ACC112 (cell line): ENCODE data around the gene TIGD6.
"Not testable (repeated sequence)": the region's sequence is repeated elsewhere in the genome, so short reads cannot be mapped to it uniquely, and the experiment has no call there.

Source experiments
- H2AFZ ChIP-seq: fragments of 200-600 bp; sonication (generic); one replicate; pipeline ENCODE4 v1.6.0; 2017; ENCODE audit warnings: antibody characterized with exemption, low read length; ENCODE audit not compliant: unreplicated experiment
- H3K27ac ChIP-seq: fragments of 200-600 bp; sonication (generic); 2 replicates; pipeline ENCODE4 v1.5.1; 2014; ENCODE audit warnings: low read depth, mild to moderate bottlenecking, antibody characterized with exemption, low read length, moderate library complexity
- H3K27me3 ChIP-seq: fragments of 200-600 bp; sonication (generic); 2 replicates; pipeline ENCODE4 v1.6.1; 2014; ENCODE audit warnings: mild to moderate bottlenecking, antibody characterized with exemption, low read length, moderate library complexity, mixed read lengths; ENCODE audit not compliant: insufficient read depth
- H3K36me3 ChIP-seq: fragments of 200-600 bp; sonication (generic); 2 replicates; pipeline ENCODE4 v1.6.1; 2016; ENCODE audit warnings: mild to moderate bottlenecking, antibody characterized with exemption, low read length, moderate library complexity, mixed read lengths; ENCODE audit not compliant: insufficient read depth
- H3K4me1 ChIP-seq: fragments of 200-600 bp; sonication (generic); one replicate; pipeline ENCODE4 v1.6.1; 2016; ENCODE audit warnings: low read length, mixed read lengths; ENCODE audit not compliant: insufficient read depth, unreplicated experiment, control insufficient read depth
- H3K4me3 ChIP-seq: fragments of 200-600 bp; sonication (generic); 2 replicates; pipeline ENCODE4 v1.5.1; 2014; ENCODE audit warnings: mild to moderate bottlenecking, low read depth, low read length
- H3K79me2 ChIP-seq: fragments of 200-600 bp; sonication (generic); one replicate; pipeline ENCODE4 v1.6.0; 2016; ENCODE audit warnings: low read length; ENCODE audit not compliant: control insufficient read depth, unreplicated experiment, insufficient read depth

Gene TIGD6

GRCh38 chr5:150034662-150035061 lies 34.2 kb upstream of the TIGD6 start:
- Histone ChIP-seq H3K36me3 (peaks cover 71% of the 10 kb centered on the region), H3K27ac (peak overlapping the region; percentile 32), H3K4me3 (no peak overlapping the region), H3K27me3 (no peaks in the 10 kb centered on the region), H3K4me1 (peaks cover 35% of the 10 kb centered on the region), H3K79me2 (peaks cover 19% of the 10 kb centered on the region), H2AFZ (no peak overlapping the region)

GRCh38 chr5:150033334-150033733 lies 32.9 kb upstream of the TIGD6 start:
- Histone ChIP-seq H3K4me3 (no peak overlapping the region), H3K36me3 (peaks cover 68% of the 10 kb centered on the region), H3K79me2 (peaks cover 9% of the 10 kb centered on the region), H2AFZ (no peak overlapping the region), H3K4me1 (peaks cover 35% of the 10 kb centered on the region), H3K27ac (no peak overlapping the region), H3K27me3 (no peaks in the 10 kb centered on the region)

- H3K4me3 ChIP-seq, H3K27ac ChIP-seq, H3K4me1 ChIP-seq, H2AFZ ChIP-seq, H3K79me2 ChIP-seq, H3K27me3 ChIP-seq: not testable (repeated sequence)
- peaks cover 67% of the 10 kb centered on the region for H3K36me3 ChIP-seq
Observed at GRCh38 chr5:150028047-150028446, 27.6 kb upstream of the TIGD6 start.

- Histone ChIP-seq H3K79me2 (peaks cover 5% of the 10 kb centered on the region), H3K4me1 (peaks cover 15% of the 10 kb centered on the region), H3K27ac (no peak overlapping the region), H3K27me3 (no peaks in the 10 kb centered on the region), H2AFZ (no peak overlapping the region), H3K36me3 (peaks cover 57% of the 10 kb centered on the region), H3K4me3 (no peak overlapping the region)
Observed at GRCh38 chr5:150026682-150027172, 26.3 kb upstream of the TIGD6 start.

- Histone ChIP-seq H3K4me1 (peaks cover 34% of the 10 kb centered on the region), H3K4me3 (no peak overlapping the region), H3K27me3 (no peaks in the 10 kb centered on the region), H3K27ac (no peak overlapping the region), H2AFZ (no peak overlapping the region), H3K36me3 (peaks cover 56% of the 10 kb centered on the region), H3K79me2 (peaks cover 5% of the 10 kb centered on the region)
Observed at GRCh38 chr5:150024346-150024984, 24.0 kb upstream of the TIGD6 start.

- H3K79me2 ChIP-seq, result peaks cover 10% of the 10 kb centered on the region
- H3K4me1 ChIP-seq, result peaks cover 34% of the 10 kb centered on the region
Observed at GRCh38 chr5:150023136-150023535, 22.7 kb upstream of the TIGD6 start.

GRCh38 chr5:150022681-150023080 lies 22.2 kb upstream of the TIGD6 start:
- peaks cover 34% of the 10 kb centered on the region for H3K4me1 ChIP-seq
- peak overlapping the region; percentile 70 for H3K27ac ChIP-seq
- H3K36me3 ChIP-seq, result peaks cover 59% of the 10 kb centered on the region
- H3K27me3 ChIP-seq, result no peaks in the 10 kb centered on the region
- H2AFZ ChIP-seq, result no peak overlapping the region
- peaks cover 11% of the 10 kb centered on the region for H3K79me2 ChIP-seq
- H3K4me3 ChIP-seq, result peak overlapping the region; percentile 11; the same call in 1 of the 2 replicates

More at GRCh38 chr5:150023136-150023535, 22.7 kb upstream of the TIGD6 start:
- Histone ChIP-seq H3K27me3 (no peaks in the 10 kb centered on the region), H3K4me3 (no peak overlapping the region), H3K27ac (0 out of 2 replicates have a peak overlapping the region, but pooled peaks have one; percentile 70), H2AFZ (no peak overlapping the region), H3K36me3 (peaks cover 62% of the 10 kb centered on the region)

- H2AFZ ChIP-seq, result no peak overlapping the region
- no peaks in the 10 kb centered on the region for H3K27me3 ChIP-seq
- H3K79me2 ChIP-seq, result peaks cover 11% of the 10 kb centered on the region
- peaks cover 60% of the 10 kb centered on the region for H3K36me3 ChIP-seq
- peak overlapping the region; percentile 30 for H3K4me3 ChIP-seq
- H3K4me1 ChIP-seq, result peaks cover 38% of the 10 kb centered on the region
- H3K27ac ChIP-seq, result peak overlapping the region; percentile 70
Observed at GRCh38 chr5:150022158-150022531, 21.7 kb upstream of the TIGD6 start.

GRCh38 chr5:150021491-150022157 lies 21.2 kb upstream of the TIGD6 start:
- H2AFZ ChIP-seq, result no peak overlapping the region
- H3K4me1 ChIP-seq, result peaks cover 39% of the 10 kb centered on the region
- H3K27ac ChIP-seq, result peak overlapping the region; percentile 70
- peaks cover 11% of the 10 kb centered on the region for H3K79me2 ChIP-seq
- peak overlapping the region; percentile 30 for H3K4me3 ChIP-seq
- H3K27me3 ChIP-seq, result no peaks in the 10 kb centered on the region
- H3K36me3 ChIP-seq, result peaks cover 62% of the 10 kb centered on the region

- no peak overlapping the region for H3K27ac ChIP-seq
- no peak overlapping the region for H3K4me3 ChIP-seq
- peaks cover 39% of the 10 kb centered on the region for H3K4me1 ChIP-seq
- H2AFZ ChIP-seq, result no peak overlapping the region
- peaks cover 68% of the 10 kb centered on the region for H3K36me3 ChIP-seq
- H3K27me3 ChIP-seq, result no peaks in the 10 kb centered on the region
- H3K79me2 ChIP-seq, result peaks cover 11% of the 10 kb centered on the region
Observed at GRCh38 chr5:150020249-150020648, 19.8 kb upstream of the TIGD6 start.
